HFFc6 (cell line): Measurements from ENCODE around the gene BMP7. TPM values are rescaled to one million over a fixed set of nuclear protein-coding genes. Genes with fewer than 3 reads are reported as not detected.

Source experiments
- DNase-seq: peaks from one replicate; pipeline ENCODE4 v3.0.0-alpha.2; 2018
- H3K27ac Mint-ChIP-seq: 2 replicates; pipeline ENCODE4 v1.8.0; 2020; ENCODE audit warnings: mild to moderate bottlenecking, mixed read lengths
- H3K27me3 Mint-ChIP-seq: 2 replicates; pipeline ENCODE4 v1.8.0; 2021; ENCODE audit warnings: mild to moderate bottlenecking, moderate library complexity, mixed read lengths; ENCODE audit not compliant: insufficient read depth
- H3K36me3 Mint-ChIP-seq: 2 replicates; pipeline ENCODE4 v1.8.0; 2021; ENCODE audit warnings: low read depth, mixed read lengths
- H3K4me1 Mint-ChIP-seq: 2 replicates; pipeline ENCODE4 v1.8.0; 2020; ENCODE audit warnings: low read depth, mixed read lengths
- H3K4me3 Mint-ChIP-seq: 2 replicates; pipeline ENCODE4 v1.8.0; 2020; ENCODE audit warnings: mild to moderate bottlenecking, moderate library complexity, mixed read lengths
- H3K9me3 Mint-ChIP-seq: 2 replicates; pipeline ENCODE4 v1.8.0; 2020; ENCODE audit warnings: mild to moderate bottlenecking, mixed read lengths
- total RNA-seq, 6 experiments: library from RNA; stranded (reverse); fragmentation: NEBNext Ultra II Directional; extraction: Animal tissue kit (Norgen Biotek cat#: 25700); gene quantifications; 2 replicates in 1 of 6; 3 replicates in 5 of 6; pipeline ENCODE4 v1.2.3, GENCODE V29; 2021
- TF ChIP-seq, protein P1 (sequence below): fragments of 200-600 bp; sonication (generic); IDR thresholded peaks from 2 replicates; pipeline ENCODE4 v1.5.0; 2021; ENCODE audit warnings: antibody characterized with exemption, mild to moderate bottlenecking

BMP7 gene
- total RNA-seq, 6 experiments from 2014 or later, result not detected

DNA sequence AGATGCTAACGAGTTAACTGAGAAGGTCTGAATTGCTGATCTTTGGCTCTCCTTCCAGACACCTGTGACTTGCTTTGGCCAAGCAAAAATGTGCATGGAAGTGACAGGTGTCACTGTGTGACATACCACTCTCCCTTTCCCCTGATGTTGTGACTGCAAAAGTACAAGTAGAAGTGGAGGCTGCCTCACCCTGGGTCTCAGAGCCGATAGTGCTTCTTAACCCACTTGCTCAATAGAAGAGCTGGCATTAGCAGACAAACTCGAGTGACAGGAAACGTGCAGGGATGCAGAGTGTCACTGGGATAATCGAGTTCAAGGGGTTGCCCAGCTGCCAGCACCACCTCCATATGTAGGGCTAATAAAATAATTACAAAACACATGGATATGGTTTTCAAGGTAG lies 46.8 kb upstream of the BMP7 start:
- no peak for DNase-seq
- TF ChIP-seq, protein P1, sequence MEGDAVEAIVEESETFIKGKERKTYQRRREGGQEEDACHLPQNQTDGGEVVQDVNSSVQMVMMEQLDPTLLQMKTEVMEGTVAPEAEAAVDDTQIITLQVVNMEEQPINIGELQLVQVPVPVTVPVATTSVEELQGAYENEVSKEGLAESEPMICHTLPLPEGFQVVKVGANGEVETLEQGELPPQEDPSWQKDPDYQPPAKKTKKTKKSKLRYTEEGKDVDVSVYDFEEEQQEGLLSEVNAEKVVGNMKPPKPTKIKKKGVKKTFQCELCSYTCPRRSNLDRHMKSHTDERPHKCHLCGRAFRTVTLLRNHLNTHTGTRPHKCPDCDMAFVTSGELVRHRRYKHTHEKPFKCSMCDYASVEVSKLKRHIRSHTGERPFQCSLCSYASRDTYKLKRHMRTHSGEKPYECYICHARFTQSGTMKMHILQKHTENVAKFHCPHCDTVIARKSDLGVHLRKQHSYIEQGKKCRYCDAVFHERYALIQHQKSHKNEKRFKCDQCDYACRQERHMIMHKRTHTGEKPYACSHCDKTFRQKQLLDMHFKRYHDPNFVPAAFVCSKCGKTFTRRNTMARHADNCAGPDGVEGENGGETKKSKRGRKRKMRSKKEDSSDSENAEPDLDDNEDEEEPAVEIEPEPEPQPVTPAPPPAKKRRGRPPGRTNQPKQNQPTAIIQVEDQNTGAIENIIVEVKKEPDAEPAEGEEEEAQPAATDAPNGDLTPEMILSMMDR, result no peak
- H3K27ac Mint-ChIP-seq, result no peak overlapping the region
- H3K4me3 Mint-ChIP-seq, result no peak overlapping the region
- H3K4me1 Mint-ChIP-seq, result no peaks in the 10 kb centered on the region
- H3K27me3 Mint-ChIP-seq, result peaks cover 21% of the 10 kb centered on the region
- no peaks in the 10 kb centered on the region for H3K36me3 Mint-ChIP-seq
- H3K9me3 Mint-ChIP-seq, result no peaks in the 10 kb centered on the region

- Mint-ChIP-seq H3K9me3 (no peaks in the 10 kb centered on the region), H3K27me3 (peaks cover 22% of the 10 kb centered on the region), H3K36me3 (no peaks in the 10 kb centered on the region), H3K27ac (no peak overlapping the region), H3K4me3 (no peak overlapping the region), H3K4me1 (no peaks in the 10 kb centered on the region)
- TF ChIP-seq, protein P1, result no peak
- no peak for DNase-seq
Measured at GRCh38 chr20:57312138-57312537, 45.7 kb upstream of the BMP7 start.

- TF ChIP-seq, protein P1, result no peak
- H3K27ac Mint-ChIP-seq, result no peak overlapping the region
- H3K27me3 Mint-ChIP-seq, result peaks cover 25% of the 10 kb centered on the region
- H3K4me1 Mint-ChIP-seq, result no peaks in the 10 kb centered on the region
- no peaks in the 10 kb centered on the region for H3K36me3 Mint-ChIP-seq
- no peak overlapping the region for H3K4me3 Mint-ChIP-seq
- no peak for DNase-seq
- H3K9me3 Mint-ChIP-seq, result no peaks in the 10 kb centered on the region
Measured at GRCh38 chr20:57310821-57311514, 44.5 kb upstream of the BMP7 start.

DNA sequence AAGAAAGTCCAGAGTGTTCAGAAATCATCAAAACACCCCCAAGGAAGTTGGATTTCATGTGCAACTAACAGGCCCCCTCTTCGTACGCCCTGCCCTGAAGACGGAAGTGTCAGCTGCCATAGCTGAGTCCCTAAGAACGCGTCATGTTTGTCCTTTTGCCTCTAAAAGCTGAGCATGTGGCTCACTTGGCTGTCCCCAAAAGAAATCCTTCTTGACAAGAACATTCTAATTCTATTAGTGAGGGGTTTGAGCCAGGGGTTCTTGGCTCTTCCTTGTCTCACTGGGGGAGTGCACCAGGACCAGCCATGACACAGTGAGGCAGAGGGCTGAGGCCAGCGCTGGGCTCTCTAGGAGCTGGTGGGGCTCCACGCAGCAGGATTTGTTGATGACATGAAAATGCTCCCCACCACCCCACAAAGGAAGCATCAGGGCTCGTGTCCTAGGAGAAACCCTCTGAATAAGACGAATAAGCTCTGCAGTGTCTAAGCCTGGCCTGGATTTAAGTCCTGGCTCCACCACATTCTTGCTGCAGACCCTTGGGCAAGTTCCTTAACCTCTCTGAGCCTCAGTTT lies 43.2 kb upstream of the BMP7 start:
- Mint-ChIP-seq H3K36me3 (no peaks in the 10 kb centered on the region), H3K4me3 (no peak overlapping the region), H3K9me3 (no peaks in the 10 kb centered on the region), H3K27me3 (peaks cover 29% of the 10 kb centered on the region), H3K27ac (no peak overlapping the region), H3K4me1 (no peaks in the 10 kb centered on the region)
- DNase-seq, result no peak
- TF ChIP-seq, protein P1, result no peak

DNA sequence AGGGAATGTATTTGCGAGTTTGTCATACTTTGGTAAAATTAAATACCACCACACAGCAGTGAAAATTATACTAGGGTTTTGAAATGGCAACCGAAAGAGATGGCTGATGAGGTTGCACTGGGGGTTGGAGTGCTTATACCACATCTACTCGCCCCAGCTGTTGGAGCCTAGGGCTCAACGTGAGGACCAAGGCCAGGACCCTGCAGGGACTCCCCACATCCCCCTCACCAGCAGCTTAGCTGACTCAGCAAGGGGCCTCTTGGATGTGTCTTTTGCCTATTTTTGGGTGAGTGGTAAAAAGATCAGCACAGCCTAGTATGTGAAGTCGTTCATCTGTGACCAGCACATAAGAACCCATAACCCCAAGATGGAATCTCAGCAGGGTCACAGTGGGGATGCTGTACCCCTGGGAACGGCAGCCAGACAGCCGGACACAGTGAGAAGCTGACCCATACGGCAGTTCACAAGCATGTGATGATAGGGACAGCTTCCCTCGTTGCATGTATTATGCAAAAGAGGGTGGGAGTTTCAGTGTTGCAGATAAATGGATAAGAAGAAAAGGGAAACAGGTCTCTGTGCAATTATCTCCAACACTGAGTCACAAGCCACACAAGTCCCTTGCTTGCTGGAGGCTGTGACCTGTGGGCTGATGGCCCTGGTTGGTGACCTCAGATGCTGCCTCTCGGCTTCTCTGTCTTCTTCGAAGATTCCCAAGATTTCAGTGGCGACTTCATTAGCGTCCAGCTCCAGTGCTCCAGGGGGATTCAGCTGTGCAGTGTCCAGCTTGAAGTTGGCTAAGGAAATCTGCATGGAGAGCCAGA lies 42.2 kb upstream of the BMP7 start:
- TF ChIP-seq, protein P1, result no peak
- Mint-ChIP-seq H3K27ac (no peak overlapping the region), H3K36me3 (no peaks in the 10 kb centered on the region), H3K4me3 (no peak overlapping the region), H3K9me3 (no peaks in the 10 kb centered on the region), H3K27me3 (peaks cover 31% of the 10 kb centered on the region), H3K4me1 (no peaks in the 10 kb centered on the region)
- DNase-seq, result no peak
